Chondrocyte (in vitro differentiated cells): ENCODE measurements around the gene GUCY1A2. TPM values are rescaled to one million over a fixed set of nuclear protein-coding genes. Genes with fewer than 3 reads are reported as not detected.

Source experiments
- DNase-seq: peaks from one replicate; pipeline ENCODE4 v3.0.0; 2021; ENCODE audit warnings: mixed read lengths, low spot score
- H3K27ac Mint-ChIP-seq: one replicate; pipeline ENCODE4 v1.8.0; 2021; ENCODE audit warnings: mild to moderate bottlenecking, moderate library complexity, mixed read lengths; ENCODE audit not compliant: unreplicated experiment
- H3K27me3 Mint-ChIP-seq: 2 replicates; pipeline ENCODE4 v1.8.0; 2021; ENCODE audit warnings: low read depth, mixed read lengths
- H3K36me3 Mint-ChIP-seq: 2 replicates; pipeline ENCODE4 v1.8.0; 2021; ENCODE audit warnings: low read depth, mixed read lengths
- H3K4me1 Mint-ChIP-seq: 2 replicates; pipeline ENCODE4 v1.8.0; 2021; ENCODE audit warnings: low read depth, mild to moderate bottlenecking, mixed read lengths
- H3K4me3 Mint-ChIP-seq: one replicate; pipeline ENCODE4 v1.8.0; 2021; ENCODE audit warnings: mild to moderate bottlenecking, moderate library complexity, mixed read lengths; ENCODE audit not compliant: unreplicated experiment
- H3K9me3 Mint-ChIP-seq: 2 replicates; pipeline ENCODE4 v1.8.0; 2021; ENCODE audit warnings: low read depth, mixed read lengths
- CTCF ChIP-seq: fragments of 200-600 bp; sonication (generic); IDR thresholded peaks from 2 replicates; pipeline ENCODE4 v1.5.0; 2021; ENCODE audit warnings: antibody characterized with exemption, mild to moderate bottlenecking, moderate library complexity
- total RNA-seq: library from RNA; stranded (reverse); gene quantifications from 3 replicates; pipeline ENCODE4 v1.2.1, GENCODE V29; 2021

GUCY1A2 gene
- total RNA-seq, 1 donor from 2014 or later, result 17.4 TPM

GRCh38 chr11:106872246-106872645, 146.0 kb downstream of the GUCY1A2 start:
- H3K27ac Mint-ChIP-seq, result no peak overlapping the region
- peaks cover 4% of the 10 kb centered on the region for H3K9me3 Mint-ChIP-seq
- H3K4me3 Mint-ChIP-seq, result no peak overlapping the region
- no peaks in the 10 kb centered on the region for H3K27me3 Mint-ChIP-seq
- H3K36me3 Mint-ChIP-seq, result peaks cover 1% of the 10 kb centered on the region
- DNase-seq, result no peak
- peaks cover 8% of the 10 kb centered on the region for H3K4me1 Mint-ChIP-seq
- no peak for TF ChIP-seq CTCF

GRCh38 chr11:106858200-106858599, 160.1 kb downstream of the GUCY1A2 start:
- Mint-ChIP-seq H3K4me1 (no peaks in the 10 kb centered on the region), H3K9me3 (peaks cover 9% of the 10 kb centered on the region), H3K4me3 (no peak overlapping the region), H3K36me3 (peaks cover 4% of the 10 kb centered on the region), H3K27me3 (peaks cover 2% of the 10 kb centered on the region), H3K27ac (no peak overlapping the region)
- no peak for DNase-seq
- no peak for TF ChIP-seq CTCF

GRCh38 chr11:106856566-106856965, 161.7 kb downstream of the GUCY1A2 start:
- no peak overlapping the region for H3K4me3 Mint-ChIP-seq
- no peak for DNase-seq
- H3K9me3 Mint-ChIP-seq, result peaks cover 25% of the 10 kb centered on the region
- no peak overlapping the region for H3K27ac Mint-ChIP-seq
- no peaks in the 10 kb centered on the region for H3K27me3 Mint-ChIP-seq
- no peaks in the 10 kb centered on the region for H3K4me1 Mint-ChIP-seq
- no peak for TF ChIP-seq CTCF
- H3K36me3 Mint-ChIP-seq, result peaks cover 13% of the 10 kb centered on the region

- Mint-ChIP-seq H3K9me3 (peaks cover 26% of the 10 kb centered on the region), H3K27me3 (peaks cover 3% of the 10 kb centered on the region), H3K4me3 (no peak overlapping the region), H3K27ac (no peak overlapping the region), H3K4me1 (no peaks in the 10 kb centered on the region), H3K36me3 (peaks cover 13% of the 10 kb centered on the region)
- DNase-seq, result peak; percentile 59
- no peak for TF ChIP-seq CTCF
Measured at GRCh38 chr11:106854429-106854828, 163.8 kb downstream of the GUCY1A2 start.

GRCh38 chr11:106853850-106854401, 164.3 kb downstream of the GUCY1A2 start:
- Mint-ChIP-seq H3K36me3 (peaks cover 13% of the 10 kb centered on the region), H3K27ac (no peak overlapping the region), H3K9me3 (peaks cover 26% of the 10 kb centered on the region), H3K27me3 (peaks cover 3% of the 10 kb centered on the region), H3K4me3 (no peak overlapping the region), H3K4me1 (no peaks in the 10 kb centered on the region)
- TF ChIP-seq CTCF, result no peak
- DNase-seq, result peak; percentile 68
